Astrocyte of the spinal cord (primary cell): ENCODE data around the gene LBX1.

Experiments used
- DNase-seq: peaks from one replicate; pipeline ENCODE4 v3.0.0; 2011; ENCODE audit warnings: low read depth, low spot score
- H3K4me3 ChIP-seq: 2 replicates; pipeline ENCODE4 v1.5.1; 2011; ENCODE audit warnings: low read depth, mild to moderate bottlenecking, low read length, moderate library complexity
- CTCF ChIP-seq: IDR thresholded peaks from 2 replicates; pipeline ENCODE4 v1.5.1; 2012; ENCODE audit warnings: low read depth, mild to moderate bottlenecking, low read length, inconsistent platforms
- in situ Hi-C: cut with HindIII; loops from 2 replicates; pipeline ENCODE4 v1.10.0; 2017; ENCODE audit warnings: low sequenced_read_pairs

LBX1 gene

DNA sequence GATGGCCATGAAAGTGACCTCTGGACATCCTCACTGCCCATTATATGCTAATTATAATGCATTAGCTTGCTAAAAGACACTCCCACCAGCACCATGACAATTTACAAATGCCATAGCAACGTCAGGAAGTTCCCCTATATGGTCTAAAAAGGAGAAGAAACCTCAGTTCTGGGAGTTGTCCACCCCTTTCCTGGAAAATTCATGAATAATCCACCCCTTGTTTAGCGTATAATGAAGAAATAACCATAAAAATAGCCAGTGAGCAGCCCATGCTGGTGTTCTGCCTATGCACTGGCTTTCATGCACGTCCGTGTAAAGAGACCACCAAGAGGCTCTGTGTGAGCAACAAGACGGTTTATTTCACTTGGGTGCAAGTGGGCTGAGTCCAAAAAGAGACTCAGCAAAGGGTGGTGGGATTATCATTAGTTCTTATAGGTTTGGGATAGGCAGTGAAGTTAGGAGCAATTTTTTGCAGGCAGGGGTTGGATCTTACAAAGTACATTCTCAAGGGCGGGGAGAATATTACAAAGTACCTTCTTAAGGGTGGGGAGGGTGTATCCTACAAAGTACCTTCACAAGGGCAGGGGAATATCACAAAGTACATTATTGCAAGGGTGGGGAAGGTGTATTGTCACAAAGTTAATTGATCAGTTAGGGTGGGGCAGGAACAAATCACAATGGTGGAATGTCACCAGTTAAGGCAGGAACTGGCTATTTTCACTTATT, 45.6 kb downstream of the LBX1 start:
- in situ Hi-C loops, result no loop called here
- H3K4me3 ChIP-seq, result no peak overlapping the region
- no peak for DNase-seq
- no peak for TF ChIP-seq CTCF

DNA sequence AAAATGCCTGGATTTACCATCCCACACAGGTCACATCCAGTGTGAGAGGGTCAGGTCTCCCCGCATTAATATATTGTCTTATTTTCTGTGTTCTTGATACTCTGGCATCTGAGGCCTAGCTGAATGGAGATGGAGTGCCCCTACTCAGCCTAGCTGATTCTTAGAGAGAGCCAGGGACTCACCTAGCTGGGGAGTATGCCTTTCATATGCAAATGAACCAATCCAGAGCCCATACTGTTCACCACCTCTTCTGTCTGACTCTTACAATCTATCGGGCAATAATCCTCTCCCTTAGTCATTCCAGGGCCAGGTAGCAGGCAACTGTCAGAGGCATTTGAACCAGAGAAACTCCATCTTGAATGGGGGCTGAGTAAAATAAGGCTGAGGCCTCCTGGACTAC, 46.3 kb downstream of the LBX1 start:
- no peak overlapping the region for H3K4me3 ChIP-seq
- in situ Hi-C loops, result no loop called here
- DNase-seq, result no peak
- TF ChIP-seq CTCF, result no peak
